Cerebellar cortex (tissue), 1 donor: Measurements from ENCODE around the gene CACNA1D.

Experiments
- DNase-seq: peaks from one replicate; pipeline ENCODE4 v3.0.0-alpha.2; 2015; ENCODE audit warnings: low spot score

Gene CACNA1D

DNA sequence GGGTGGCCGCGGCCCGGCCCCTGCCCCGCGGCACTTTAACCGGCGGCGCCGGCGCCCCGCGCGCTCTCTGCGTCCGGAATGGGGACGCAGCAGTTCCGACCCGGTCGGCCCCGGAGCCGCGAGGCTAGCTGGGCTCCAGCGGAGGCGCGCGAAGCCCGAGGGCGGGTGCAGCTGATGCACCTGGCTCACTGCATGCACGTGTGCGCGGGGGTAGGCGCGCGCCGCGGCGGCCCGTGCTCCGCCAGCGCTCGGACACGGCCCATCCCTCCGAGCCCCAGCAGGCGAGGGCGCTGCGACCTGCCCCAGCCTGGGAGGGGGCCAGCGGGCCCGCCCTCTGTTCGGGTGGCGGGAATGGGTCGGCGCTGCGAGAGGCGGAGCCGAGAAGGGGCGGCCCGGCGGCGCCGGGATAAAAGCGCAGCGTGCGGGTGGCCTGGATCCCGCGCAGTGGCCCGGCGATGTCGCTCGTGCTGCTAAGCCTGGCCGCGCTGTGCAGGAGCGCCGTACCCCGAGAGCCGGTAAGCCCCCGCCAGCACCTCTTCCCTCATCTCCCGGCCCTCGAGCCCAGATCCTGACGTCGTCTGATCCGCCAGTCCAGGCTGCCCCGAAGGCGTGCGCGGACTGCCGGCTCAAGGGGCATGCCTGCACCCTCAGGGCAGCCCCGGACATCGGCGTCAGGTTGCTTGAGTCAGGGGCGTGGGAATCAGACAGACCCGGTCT is 351.9 kb downstream of the CACNA1D start, which contains the start of the genes CHDH and IL17RB:
Gene CHDH (minus strand): TSS at position 286 of the 717 bp plus-strand sequence. CDS start 22,411 bp downstream, outside the sequence.
Gene IL17RB (plus strand): TSS at position 435 of the 717 bp plus-strand sequence. CDS start 21 bp downstream, at position 456.
- peak; percentile 57 for DNase-seq

DNA sequence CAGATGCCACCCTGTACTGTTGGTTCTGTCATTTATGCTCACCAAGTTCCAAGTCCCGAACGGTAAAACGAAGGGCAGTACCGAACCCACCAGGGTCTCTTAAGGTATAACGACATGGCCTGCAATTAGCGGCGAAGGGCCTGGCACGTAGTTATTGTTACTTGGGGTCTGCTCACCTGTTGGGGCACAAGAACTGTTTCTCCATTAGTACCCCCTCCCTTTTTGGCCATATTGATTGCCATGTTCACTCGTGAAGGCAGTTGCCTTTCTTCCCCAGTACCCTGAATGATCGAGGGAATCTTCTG is 352.4 kb downstream of the CACNA1D start:
- DNase-seq, result no peak

DNA sequence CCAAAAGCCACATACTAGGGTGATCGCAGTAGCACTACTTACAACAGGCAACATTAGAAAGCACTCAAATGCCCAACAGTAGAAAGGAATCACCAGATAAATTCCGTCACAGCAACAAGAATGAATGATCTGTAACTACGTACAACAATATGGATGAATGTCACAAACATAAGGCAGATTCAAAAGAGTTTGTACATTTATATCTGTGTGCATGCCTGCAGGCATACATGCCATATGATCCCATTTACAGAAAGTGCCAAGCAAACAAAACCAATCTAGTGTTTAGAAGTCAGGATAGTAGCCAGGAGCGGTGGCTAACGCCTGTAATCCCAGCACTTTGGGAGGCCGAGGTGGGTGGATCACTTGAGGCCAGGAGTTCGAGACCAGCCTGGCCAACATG is 355.5 kb downstream of the CACNA1D start:
- no peak for DNase-seq

DNA sequence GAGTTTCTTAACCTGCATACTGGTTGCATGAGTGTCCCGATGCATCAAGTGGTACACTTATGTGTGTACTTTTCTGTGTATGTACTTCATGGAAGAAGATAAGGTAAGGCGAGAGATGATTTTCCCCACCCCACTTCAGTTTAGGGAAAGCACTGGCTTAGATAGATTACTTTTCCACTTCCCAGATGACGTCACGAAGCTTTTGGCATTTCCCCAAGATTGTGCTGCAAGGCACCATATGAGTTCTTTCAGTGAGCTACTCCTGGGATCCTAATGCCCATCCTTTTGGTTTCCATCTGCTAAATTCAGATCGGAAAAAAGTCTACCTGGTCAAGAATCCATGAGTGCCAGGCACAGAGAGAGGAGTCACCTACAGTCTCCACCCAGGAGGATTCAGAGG is 356.5 kb downstream of the CACNA1D start:
- DNase-seq, result peak; percentile 31

DNA sequence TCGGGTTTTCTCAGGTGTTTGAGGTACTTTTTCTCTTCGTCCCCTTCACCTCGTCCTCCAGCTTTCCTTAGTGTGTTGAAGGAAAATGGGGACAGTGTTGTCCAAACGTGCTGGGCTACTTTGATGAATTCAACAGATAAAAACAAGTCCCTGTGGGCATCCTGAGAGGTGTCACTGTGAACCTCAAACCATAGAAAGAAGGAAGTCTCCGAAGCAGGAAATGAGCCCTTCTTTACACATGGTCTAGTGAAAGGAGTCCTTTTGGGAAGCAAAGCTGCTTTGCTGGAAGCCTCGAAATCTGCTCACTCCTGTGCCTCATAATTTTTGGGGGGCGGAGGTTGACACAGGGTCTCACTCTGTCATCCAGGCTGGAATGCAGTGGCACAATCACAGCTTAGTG is 362.6 kb downstream of the CACNA1D start:
- no peak for DNase-seq

DNA sequence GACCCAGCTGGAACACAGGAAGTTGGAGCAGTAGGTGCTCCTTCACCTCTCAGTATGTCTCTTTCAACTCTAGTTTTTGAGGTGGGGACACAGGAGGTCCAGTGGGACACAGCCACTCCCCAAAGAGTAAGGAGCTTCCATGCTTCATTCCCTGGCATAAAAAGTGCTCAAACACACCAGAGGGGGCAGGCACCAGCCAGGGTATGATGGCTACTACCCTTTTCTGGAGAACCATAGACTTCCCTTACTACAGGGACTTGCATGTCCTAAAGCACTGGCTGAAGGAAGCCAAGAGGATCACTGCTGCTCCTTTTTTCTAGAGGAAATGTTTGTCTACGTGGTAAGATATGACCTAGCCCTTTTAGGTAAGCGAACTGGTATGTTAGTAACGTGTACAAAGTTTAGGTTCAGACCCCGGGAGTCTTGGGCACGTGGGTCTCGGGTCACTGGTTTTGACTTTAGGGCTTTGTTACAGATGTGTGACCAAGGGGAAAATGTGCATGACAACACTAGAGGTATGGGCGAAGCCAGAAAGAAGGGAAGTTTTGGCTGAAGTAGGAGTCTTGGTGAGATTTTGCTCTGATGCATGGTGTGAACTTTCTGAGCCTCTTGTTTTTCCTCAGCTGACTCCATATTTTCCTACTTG is 363.8 kb downstream of the CACNA1D start:
- no peak for DNase-seq

DNA sequence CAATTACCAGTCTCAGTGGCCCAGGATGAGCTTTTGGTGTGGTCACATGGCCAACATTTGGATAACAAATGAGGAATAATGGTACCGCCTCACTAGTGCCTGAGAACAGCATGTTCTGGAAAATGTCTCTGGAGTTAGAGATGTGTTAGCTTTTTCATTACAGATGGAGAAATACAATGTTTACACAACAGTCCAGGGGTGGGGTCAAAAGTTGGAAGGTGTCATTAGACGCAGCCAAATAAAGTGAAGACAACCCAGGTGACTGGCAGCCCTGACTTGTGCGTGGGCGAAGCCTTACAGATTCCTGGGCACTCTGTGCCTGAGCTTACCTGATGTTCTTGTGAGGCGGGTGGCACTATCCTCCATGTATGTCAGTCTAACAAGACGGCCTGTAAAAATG is 364.8 kb downstream of the CACNA1D start:
- DNase-seq, result no peak

DNA sequence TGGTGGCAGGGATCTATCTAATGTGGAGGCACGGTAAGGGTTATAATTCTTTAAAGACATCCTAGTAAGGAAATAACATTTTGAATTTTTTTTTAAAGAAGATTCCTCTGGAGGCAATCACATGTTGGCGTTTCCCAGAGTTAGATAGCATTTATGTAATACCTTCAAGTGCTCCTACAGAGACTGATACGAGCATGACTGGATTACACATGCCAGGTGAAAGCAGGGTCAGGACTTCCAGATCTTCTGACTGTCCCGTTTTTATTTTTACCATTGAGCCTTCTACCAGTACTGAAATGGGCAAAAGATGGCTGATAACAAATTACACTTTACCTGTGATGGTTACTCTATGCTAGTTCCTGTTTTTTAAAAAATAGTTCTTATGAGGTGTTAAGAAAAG is 365.8 kb downstream of the CACNA1D start:
- no peak for DNase-seq

DNA sequence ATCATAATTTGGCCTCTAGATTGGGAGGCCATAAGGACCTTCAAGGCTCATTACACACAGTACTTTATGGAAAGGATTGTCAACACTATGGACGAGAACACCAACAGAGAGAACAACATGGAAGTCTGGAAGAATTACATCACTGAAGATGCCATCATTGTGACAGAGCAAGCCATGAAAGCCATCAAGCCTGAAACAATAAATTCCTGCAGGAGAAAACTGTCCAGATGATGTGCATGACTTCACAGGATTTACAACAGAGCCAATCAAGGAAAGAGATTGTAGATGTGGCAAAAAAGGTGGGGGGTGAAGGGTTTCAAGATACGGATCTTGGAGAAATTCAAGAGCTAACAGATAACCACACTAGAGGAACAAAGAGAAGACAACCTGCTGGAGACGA is 367.8 kb downstream of the CACNA1D start:
- DNase-seq, result no peak

DNA sequence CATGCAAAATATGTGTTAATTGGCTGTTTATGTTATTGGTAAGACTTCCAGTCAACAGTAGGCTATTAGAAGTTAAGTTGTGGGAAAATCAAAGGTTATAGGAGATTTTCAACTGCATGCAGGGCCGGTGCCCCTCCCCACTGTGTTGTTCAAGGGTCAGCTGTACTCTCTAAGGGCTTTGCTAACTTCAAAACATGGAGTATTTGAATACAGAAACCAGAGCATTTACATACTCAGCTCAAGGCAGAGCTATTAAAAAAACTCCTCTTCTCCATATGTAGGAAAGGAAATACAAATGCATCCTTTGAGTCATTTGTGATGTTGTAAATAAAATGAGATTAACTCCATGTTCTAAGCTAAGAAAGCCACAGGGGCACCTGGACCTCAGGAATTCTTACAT is 368.7 kb downstream of the CACNA1D start:
- no peak for DNase-seq
